Measurements from ENCODE around the gene HS3ST3B1. TPM values are rescaled to one million over a fixed set of nuclear protein-coding genes. Genes with fewer than 3 reads are reported as not detected.

Gene HS3ST3B1
- total RNA-seq, 2 experiments from 2014 or later = 5.0 to 5.7 TPM

- H3K27me3 Mint-ChIP-seq = no peaks in the 10 kb centered on the region
- H3K27ac Mint-ChIP-seq = peak overlapping the region; percentile 72
- ChIA-PET POLR2A (no interaction called here), CTCF (interaction anchor here (0.6 to 2.0 kb wide), 3 partner anchors 13 to 127 kb away, joined by 4 to 13 read pairs (median 5); partner anchors contain the start of gene HS3ST3B1)
- peaks cover 86% of the 10 kb centered on the region for H3K4me1 Mint-ChIP-seq
- DNase-seq (no peak), ATAC-seq (no peak)
- intact Hi-C loops (cut with DNase I, micrococcal nuclease) = loop anchor here in 1 of 2 experiments (1.0 kb wide), 1 partner anchor 12 kb away; no protein-coding TSS in a partner anchor
- H3K4me3 Mint-ChIP-seq = no peak overlapping the region
- H3K36me3 Mint-ChIP-seq (ENCODE audit: low read depth) = peaks cover 5% of the 10 kb centered on the region
- no peaks in the 10 kb centered on the region for H3K9me3 Mint-ChIP-seq (ENCODE audit: low read depth)
Observed at GRCh38 chr17:14334276-14334840, 33.5 kb downstream of the HS3ST3B1 start.

- CTCF ChIA-PET = interaction anchor here (0.8 to 2.0 kb wide), 3 partner anchors 14 to 1209 kb away, joined by 3 to 13 read pairs (median 5); partner anchors contain the start of gene HS3ST3B1
- Mint-ChIP-seq H3K27me3 (no peaks in the 10 kb centered on the region), H3K36me3 (ENCODE audit: low read depth) (peaks cover 5% of the 10 kb centered on the region), H3K27ac (peak overlapping the region; percentile 72), H3K9me3 (ENCODE audit: low read depth) (no peaks in the 10 kb centered on the region), H3K4me3 (no peak overlapping the region), H3K4me1 (peaks cover 88% of the 10 kb centered on the region)
- POLR2A ChIA-PET = no interaction called here
- DNase-seq = no peak
- intact Hi-C loops (cut with DNase I, micrococcal nuclease) = loop anchor here in 1 of 2 experiments (1.0 to 5.0 kb wide), 3 partner anchors 13 to 92 kb away; no protein-coding TSS in a partner anchor
- ATAC-seq = no peak
Observed at GRCh38 chr17:14334919-14335318, 34.0 kb downstream of the HS3ST3B1 start.

GRCh38 chr17:14336418-14336817 is 35.5 kb downstream of the HS3ST3B1 start:
- peaks cover 5% of the 10 kb centered on the region for H3K36me3 Mint-ChIP-seq (ENCODE audit: low read depth)
- DNase-seq = no peak
- peaks cover 92% of the 10 kb centered on the region for H3K4me1 Mint-ChIP-seq
- no peaks in the 10 kb centered on the region for H3K9me3 Mint-ChIP-seq (ENCODE audit: low read depth)
- no peaks in the 10 kb centered on the region for H3K27me3 Mint-ChIP-seq
- ATAC-seq = no peak
- ChIA-PET POLR2A (interaction anchor here (0.7 to 1.2 kb wide), 2 partner anchors 36 to 204 kb away, joined by 3 to 4 read pairs; partner anchors contain the start of gene HS3ST3B1), CTCF (interaction anchor here (0.6 to 2.0 kb wide), 4 partner anchors 15 to 1518 kb away, joined by 3 to 13 read pairs (median 6); partner anchors contain the start of gene HS3ST3B1)
- H3K4me3 Mint-ChIP-seq = no peak overlapping the region
- intact Hi-C loops (cut with DNase I, micrococcal nuclease) = loop anchor here (2.0 to 5.0 kb wide), 3 partner anchors 36 to 91 kb away; partner anchors contain the start of gene HS3ST3B1 (in 1 of the 2)
- H3K27ac Mint-ChIP-seq = peak overlapping the region; percentile 86

DNA sequence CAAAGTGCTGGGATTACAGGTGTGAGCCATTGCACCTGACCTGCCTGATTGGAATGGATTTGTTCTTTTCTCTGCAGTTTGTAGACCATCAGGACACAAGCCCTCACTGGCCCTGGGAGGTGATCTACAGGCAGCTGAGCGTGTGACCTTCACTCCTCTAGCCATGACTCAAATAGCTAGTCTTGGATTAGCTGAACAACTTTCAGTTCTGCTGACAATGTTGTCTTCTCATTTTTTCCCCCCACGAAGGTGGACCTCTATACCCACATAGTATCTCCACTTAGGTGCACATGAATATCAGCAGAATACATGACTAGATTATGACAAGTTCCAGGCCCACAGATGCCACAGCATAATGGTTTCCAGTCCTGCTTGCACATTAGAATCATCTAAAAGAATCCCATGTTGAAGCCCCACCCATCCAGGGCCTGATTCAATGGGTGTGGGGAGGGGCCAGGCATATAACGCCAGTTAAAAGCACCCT is 36.8 kb downstream of the HS3ST3B1 start:
- DNase-seq = peak; percentile 83
- Mint-ChIP-seq H3K9me3 (ENCODE audit: low read depth) (no peaks in the 10 kb centered on the region), H3K4me1 (peaks cover 83% of the 10 kb centered on the region), H3K27me3 (no peaks in the 10 kb centered on the region), H3K4me3 (no peak overlapping the region), H3K36me3 (ENCODE audit: low read depth) (peaks cover 5% of the 10 kb centered on the region), H3K27ac (peak overlapping the region; percentile 76)
- CTCF ChIA-PET = interaction anchor here (0.5 to 1.2 kb wide), 3 partner anchors 33 to 1321 kb away, joined by 3 to 8 read pairs (median 3); no protein-coding TSS in a partner anchor
- peak; percentile 93 for ATAC-seq
- POLR2A ChIA-PET = interaction anchor here (0.7 to 1.2 kb wide), 3 partner anchors 15 to 298 kb away, joined by 3 to 4 read pairs (median 4); partner anchors contain the start of gene HS3ST3B1
- intact Hi-C loops (cut with DNase I, micrococcal nuclease) = loop anchor here (1.0 to 5.0 kb wide), 7 partner anchors 22 to 91 kb away; partner anchors contain the start of gene HS3ST3B1 (in 1 of the 2)

- Mint-ChIP-seq H3K27ac (peak overlapping the region; percentile 35), H3K4me3 (no peak overlapping the region), H3K36me3 (ENCODE audit: low read depth) (peaks cover 17% of the 10 kb centered on the region), H3K4me1 (peaks cover 54% of the 10 kb centered on the region), H3K9me3 (ENCODE audit: low read depth) (no peaks in the 10 kb centered on the region), H3K27me3 (no peaks in the 10 kb centered on the region)
- ChIA-PET CTCF (interaction anchor here (1.3 kb wide), 1 partner anchor 16 kb away, joined by 4 read pairs; no protein-coding TSS in a partner anchor), POLR2A (no interaction called here)
- intact Hi-C loops (cut with DNase I, micrococcal nuclease) = no loop called here
- ATAC-seq = no peak
- no peak for DNase-seq
Observed at GRCh38 chr17:14340857-14341754, 40.2 kb downstream of the HS3ST3B1 start.

GRCh38 chr17:14341866-14342265 is 41.0 kb downstream of the HS3ST3B1 start:
- intact Hi-C loops (cut with DNase I, micrococcal nuclease) = no loop called here
- Mint-ChIP-seq H3K4me1 (peaks cover 47% of the 10 kb centered on the region), H3K36me3 (ENCODE audit: low read depth) (peaks cover 21% of the 10 kb centered on the region), H3K4me3 (no peak overlapping the region), H3K27me3 (no peaks in the 10 kb centered on the region), H3K27ac (no peak overlapping the region), H3K9me3 (ENCODE audit: low read depth) (no peaks in the 10 kb centered on the region)
- ChIA-PET CTCF (interaction anchor here (1.3 kb wide), 1 partner anchor 15 kb away, joined by 4 read pairs; no protein-coding TSS in a partner anchor), POLR2A (no interaction called here)
- ATAC-seq (no peak), DNase-seq (no peak)

DNA sequence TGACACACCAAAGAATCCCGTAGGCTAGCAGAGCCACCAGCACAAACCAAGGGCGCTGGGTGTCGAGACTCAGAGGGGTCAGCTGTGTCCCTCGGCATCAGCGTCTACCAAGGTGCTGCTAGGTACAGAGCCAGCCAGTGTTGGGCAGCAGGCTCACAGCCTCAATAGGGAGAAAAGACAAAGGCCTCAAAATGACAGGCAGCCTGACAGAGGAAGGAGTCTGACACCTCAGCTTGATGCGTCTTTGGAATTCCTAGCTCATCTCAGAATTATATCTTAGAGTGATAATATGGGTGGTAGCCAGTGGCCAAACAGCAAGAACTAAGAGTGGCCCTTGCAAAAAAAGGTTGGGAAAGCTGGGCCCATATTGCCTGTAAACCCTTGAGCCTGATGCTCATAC is 45.9 kb downstream of the HS3ST3B1 start:
- ChIA-PET POLR2A (no interaction called here), CTCF (no interaction called here)
- Mint-ChIP-seq H3K27ac (no peak overlapping the region), H3K4me1 (peaks cover 15% of the 10 kb centered on the region), H3K27me3 (no peaks in the 10 kb centered on the region), H3K9me3 (ENCODE audit: low read depth) (no peaks in the 10 kb centered on the region), H3K4me3 (no peak overlapping the region), H3K36me3 (ENCODE audit: low read depth) (peaks cover 24% of the 10 kb centered on the region)
- intact Hi-C loops (cut with DNase I, micrococcal nuclease) = no loop called here
- ATAC-seq = no peak
- no peak for DNase-seq

DNA sequence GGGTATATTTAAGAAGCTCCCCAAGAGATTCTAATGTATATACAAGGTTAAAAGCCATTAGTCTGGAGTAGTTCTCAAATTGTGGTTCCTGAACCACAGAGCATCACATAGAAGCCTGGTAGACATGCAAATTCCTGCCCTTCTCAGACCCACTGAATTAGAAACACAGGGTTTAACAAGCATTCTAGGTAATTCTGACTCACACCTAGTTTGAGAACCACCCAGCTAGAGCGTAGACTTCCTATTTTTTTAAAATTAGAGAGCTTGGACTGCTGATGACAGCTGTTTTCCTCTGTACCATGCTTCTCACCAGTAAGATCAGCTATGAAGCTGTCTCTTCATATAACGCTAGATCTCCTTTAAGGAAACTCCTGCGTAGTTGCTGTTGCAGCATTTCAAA is 50.6 kb downstream of the HS3ST3B1 start:
- no peaks in the 10 kb centered on the region for H3K27me3 Mint-ChIP-seq
- ChIA-PET CTCF (interaction anchor here (0.8 kb wide), 1 partner anchor 53 kb away, joined by 3 read pairs; no protein-coding TSS in a partner anchor), POLR2A (no interaction called here)
- H3K36me3 Mint-ChIP-seq (ENCODE audit: low read depth) = peaks cover 10% of the 10 kb centered on the region
- intact Hi-C loops (cut with DNase I, micrococcal nuclease) = no loop called here
- H3K4me3 Mint-ChIP-seq = no peak overlapping the region
- no peaks in the 10 kb centered on the region for H3K9me3 Mint-ChIP-seq (ENCODE audit: low read depth)
- DNase-seq (no peak), ATAC-seq (peak; percentile 91)
- H3K27ac Mint-ChIP-seq = no peak overlapping the region
- peaks cover 18% of the 10 kb centered on the region for H3K4me1 Mint-ChIP-seq

DNA sequence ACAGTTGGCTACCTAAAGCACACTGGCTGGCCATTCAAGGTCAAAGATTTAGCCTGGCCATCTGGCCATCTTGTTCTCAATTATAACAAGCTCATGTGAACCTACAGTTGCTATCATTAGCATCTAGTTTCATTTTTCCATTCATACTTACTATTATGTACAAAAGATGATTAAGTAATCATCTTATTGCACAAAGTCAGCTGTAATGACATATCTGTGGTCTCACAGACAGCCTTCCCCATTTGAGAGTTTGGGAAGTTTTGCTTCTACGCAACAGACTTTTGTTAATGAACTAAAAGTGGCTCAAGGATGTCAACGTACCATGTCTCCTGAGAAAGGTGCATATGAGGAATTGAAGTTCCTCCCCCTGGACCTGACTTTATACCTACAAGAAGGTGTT is 51.3 kb downstream of the HS3ST3B1 start:
- Mint-ChIP-seq H3K4me1 (peaks cover 17% of the 10 kb centered on the region), H3K27ac (no peak overlapping the region), H3K9me3 (ENCODE audit: low read depth) (no peaks in the 10 kb centered on the region), H3K27me3 (no peaks in the 10 kb centered on the region), H3K4me3 (no peak overlapping the region), H3K36me3 (ENCODE audit: low read depth) (peaks cover 8% of the 10 kb centered on the region)
- ChIA-PET CTCF (no interaction called here), POLR2A (no interaction called here)
- no peak for DNase-seq
- ATAC-seq = no peak
- intact Hi-C loops (cut with DNase I, micrococcal nuclease) = no loop called here

DNA sequence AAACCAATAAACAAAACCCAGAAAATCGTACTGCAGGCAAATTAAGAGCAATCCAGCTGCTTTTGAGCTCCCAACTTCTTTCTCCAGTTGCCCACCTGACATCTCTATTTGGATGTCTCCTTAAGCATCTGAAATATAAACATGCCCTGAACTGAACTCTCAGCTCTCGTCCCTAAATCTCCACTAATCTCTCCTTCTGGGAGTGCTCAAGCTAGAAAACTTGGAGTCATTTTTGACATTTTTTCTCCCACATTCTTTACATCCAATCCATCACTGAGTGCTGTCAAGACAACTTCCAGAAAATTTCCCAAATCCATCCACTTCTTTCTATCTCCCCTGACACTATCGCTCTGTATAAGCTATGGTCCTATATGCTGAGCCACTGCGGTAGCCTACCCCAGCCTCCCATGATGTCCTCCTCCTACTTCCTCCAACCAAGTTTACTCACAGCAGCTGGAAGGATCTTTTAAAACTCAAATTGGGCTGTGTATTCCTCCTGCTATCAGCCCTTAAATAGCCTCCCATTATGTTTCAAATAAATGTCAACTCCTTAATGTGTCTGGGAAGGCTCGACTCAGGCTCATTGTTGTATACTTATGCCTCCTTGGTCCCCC is 53.1 kb downstream of the HS3ST3B1 start:
- CTCF ChIA-PET = interaction anchor here (0.8 kb wide), 1 partner anchor 53 kb away, joined by 3 read pairs; the partner anchor contains the start of gene HS3ST3B1

DNA sequence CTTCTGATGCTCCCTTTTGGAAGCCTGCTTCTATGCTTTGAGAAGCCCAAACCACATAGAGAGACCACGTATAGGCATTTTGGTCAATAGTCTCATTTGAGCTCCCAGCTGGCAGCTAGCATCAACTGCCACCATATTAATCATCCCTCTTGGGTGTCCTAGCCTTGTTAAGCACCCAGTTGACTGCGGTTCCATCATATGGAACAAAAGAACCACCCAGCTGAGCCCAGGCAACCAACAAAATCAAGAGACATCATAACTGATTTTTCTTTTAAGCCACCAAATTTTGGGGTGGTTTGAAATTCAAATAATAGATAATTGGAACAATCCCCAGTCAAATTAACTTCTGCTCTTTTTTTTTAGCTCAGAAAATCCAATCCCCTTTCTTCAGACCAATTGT is 53.9 kb downstream of the HS3ST3B1 start:
- H3K4me3 Mint-ChIP-seq = no peak overlapping the region
- H3K27me3 Mint-ChIP-seq = no peaks in the 10 kb centered on the region
- no peaks in the 10 kb centered on the region for H3K36me3 Mint-ChIP-seq (ENCODE audit: low read depth)
- CTCF ChIA-PET = no interaction called here
- ATAC-seq (no peak), DNase-seq (no peak)
- POLR2A ChIA-PET = no interaction called here
- H3K4me1 Mint-ChIP-seq = peaks cover 14% of the 10 kb centered on the region
- intact Hi-C loops (cut with DNase I, micrococcal nuclease) = no loop called here
- H3K9me3 Mint-ChIP-seq (ENCODE audit: low read depth) = no peaks in the 10 kb centered on the region
- H3K27ac Mint-ChIP-seq = no peak overlapping the region

More for the DNA sequence above, 53.1 kb downstream of the HS3ST3B1 start:
- Mint-ChIP-seq H3K4me1 (peaks cover 7% of the 10 kb centered on the region), H3K36me3 (ENCODE audit: low read depth) (no peaks in the 10 kb centered on the region), H3K27me3 (no peaks in the 10 kb centered on the region), H3K9me3 (ENCODE audit: low read depth) (no peaks in the 10 kb centered on the region), H3K27ac (no peak overlapping the region), H3K4me3 (no peak overlapping the region)
- intact Hi-C loops (cut with DNase I, micrococcal nuclease) = no loop called here
- no peak for ATAC-seq
- POLR2A ChIA-PET = no interaction called here
- no peak for DNase-seq
